Tibial nerve (tissue), 4 donors: Measurements from ENCODE around the gene HOXD10. TPM values are rescaled to one million over a fixed set of nuclear protein-coding genes. Genes with fewer than 3 reads are reported as not detected.

Experiments
- DNase-seq, 2 donors: peaks; one replicate each; pipeline ENCODE4 v3.0.0-alpha.2; 2019; ENCODE audit warnings: low spot score in 2 of 2
- H3K27ac ChIP-seq, 4 donors: fragments of 200-600 bp; sonication (generic) in 3 of 4; one replicate each; pipeline ENCODE4 v1.5.1; 2017 to 2019; ENCODE audit warnings: mild to moderate bottlenecking in 1 of 4
- H3K27me3 ChIP-seq, 2 donors: fragments of 200-600 bp; sonication (generic) in 1 of 2; one replicate each; pipeline versions ENCODE4 v1.5.1 to v1.6.0; 2017 to 2019
- H3K36me3 ChIP-seq, 3 donors: fragments of 200-600 bp; sonication (generic); one replicate each; pipeline ENCODE4 v1.5.1; 2018 to 2019
- H3K4me1 ChIP-seq, 4 donors: fragments of 200-600 bp; sonication (generic) in 3 of 4; one replicate each; pipeline ENCODE4 v1.5.1; 2017 to 2019
- H3K4me3 ChIP-seq, 4 donors: fragments of 200-600 bp; sonication (generic) in 3 of 4; one replicate each; pipeline ENCODE4 v1.5.1; 2017 to 2019; ENCODE audit warnings: mild to moderate bottlenecking in 1 of 4, moderate library complexity in 1 of 4
- H3K9me3 ChIP-seq, 4 donors: fragments of 200-600 bp; sonication (generic) in 3 of 4; one replicate each; pipeline ENCODE4 v1.5.1; 2017 to 2019
- CTCF ChIP-seq, 5 experiments: fragments of 200-600 bp in 3 of 5; fragments of 450-650 bp in 2 of 5; sonication (generic) in 3 of 5; IDR thresholded peaks; one replicate each; pipeline ENCODE4 v1.5.1; 2016 to 2019; ENCODE audit warnings: antibody characterized with exemption in 5 of 5, mild to moderate bottlenecking in 3 of 5, moderate library complexity in 2 of 5
- EP300 ChIP-seq, 2 donors: sonication (generic); formaldehyde crosslinking; IDR thresholded peaks; one replicate each; pipeline ENCODE4 v1.6.1; 2017; ENCODE audit warnings: antibody characterized with exemption in 2 of 2, mild to moderate bottlenecking in 1 of 2
- POLR2A ChIP-seq, 2 donors: fragments of 450-650 bp; IDR thresholded peaks; one replicate each; pipeline ENCODE4 v1.6.1; 2017; ENCODE audit warnings: antibody characterized with exemption in 2 of 2, mild to moderate bottlenecking in 2 of 2, moderate library complexity in 2 of 2
- WGBS, 2 donors: methylation state at CpG; one replicate each; pipeline ENCODE4 v1.1.5; 2018; 5-methylcytosine and 5-hydroxymethylcytosine counted together
- total RNA-seq, 4 donors: library from RNA; depleted of rRNA; stranded (reverse); fragments of >200 nt; gene quantifications; one replicate each; pipeline ENCODE4 v1.1.0, GENCODE V29; 2016

The HOXD10 gene
- 1 to 10 TPM in 2 of 4 donors, under 1 TPM in 2; 0.39 to 2.1 (median 1.1) TPM for total RNA-seq

- Histone ChIP-seq H3K4me3 (peak within 1 kb of the TSS in 1 of 4 donors; percentile 29), H3K27me3 (peaks cover 3 to 100% of the 10 kb centered on the region in 2 donors), H3K4me1 (peaks cover 0 to 21% (median 0%) of the 10 kb centered on the region in 4 donors), H3K27ac (peak within 1 kb of the TSS in 1 of 4 donors; percentile 16), H3K9me3 (no peaks in the 10 kb centered on the region), H3K36me3 (no peaks in the 10 kb centered on the region)
- DNase-seq, result no peak
- WGBS, 2 donors, result 7% methylated on average over 61 to 62 of the region's 66 CpGs
- TF ChIP-seq POLR2A (IDR thresholded peaks at IDR 0.05) (no peak), CTCF (IDR thresholded peaks at IDR 0.05) (peak in 3 of 5 experiments; percentile 9 to 40 (median 15)), EP300 (IDR thresholded peaks at IDR 0.05) (peak in 1 of 2 donors; percentile 8)
Measured at GRCh38 chr2:176115883-176116813, at the start of gene HOXD10. Gene HOXD10, plus strand, starts transcription at chr2:176116778. Its CDS starts 56 bp downstream, at chr2:176116834.

- WGBS, 2 donors, result 10% methylated on average over 19 to 38 of the region's 38 CpGs
- no peak for DNase-seq
- H3K9me3 ChIP-seq, result no peaks in the 10 kb centered on the region
- no peaks in the 10 kb centered on the region for H3K36me3 ChIP-seq
- TF ChIP-seq CTCF (IDR thresholded peaks at IDR 0.05), result no peak
- TF ChIP-seq POLR2A (IDR thresholded peaks at IDR 0.05), result no peak
- TF ChIP-seq EP300 (IDR thresholded peaks at IDR 0.05), result no peak
- peaks cover 0 to 97% of the 10 kb centered on the region in 2 donors for H3K27me3 ChIP-seq
- H3K27ac ChIP-seq, result no peak overlapping the region
- peaks cover 0 to 36% (median 12%) of the 10 kb centered on the region in 4 donors for H3K4me1 ChIP-seq
- H3K4me3 ChIP-seq, result peak overlapping the region in 2 of 4 donors; percentile 30 to 42
Measured at GRCh38 chr2:176067589-176068418, 48.8 kb upstream of the HOXD10 start.

GRCh38 chr2:176068419-176068832, 48.2 kb upstream of the HOXD10 start:
- Histone ChIP-seq H3K27ac (no peak overlapping the region), H3K9me3 (no peaks in the 10 kb centered on the region), H3K27me3 (peaks cover 0 to 97% of the 10 kb centered on the region in 2 donors), H3K4me3 (no peak overlapping the region), H3K4me1 (peaks cover 0 to 42% (median 12%) of the 10 kb centered on the region in 4 donors), H3K36me3 (no peaks in the 10 kb centered on the region)
- TF ChIP-seq EP300 (IDR thresholded peaks at IDR 0.05), result no peak
- no peak for TF ChIP-seq CTCF (IDR thresholded peaks at IDR 0.05)
- no peak for DNase-seq
- 6 to 10% methylated on average over 28 to 29 of the region's 30 CpGs for WGBS, 2 donors

- H3K4me1 ChIP-seq, result peaks cover 0 to 43% (median 12%) of the 10 kb centered on the region in 4 donors
- H3K4me3 ChIP-seq, result no peak overlapping the region
- no peaks in the 10 kb centered on the region for H3K9me3 ChIP-seq
- no peak overlapping the region for H3K27ac ChIP-seq
- DNase-seq, result no peak
- TF ChIP-seq EP300 (IDR thresholded peaks at IDR 0.05), result no peak
- no peak for TF ChIP-seq POLR2A (IDR thresholded peaks at IDR 0.05)
- TF ChIP-seq CTCF (IDR thresholded peaks at IDR 0.05), result no peak
- H3K36me3 ChIP-seq, result no peaks in the 10 kb centered on the region
- peaks cover 0 to 100% of the 10 kb centered on the region in 2 donors for H3K27me3 ChIP-seq
- WGBS, 2 donors, result 10 to 15% methylated on average over 45 to 58 of the region's 58 CpGs
Measured at GRCh38 chr2:176071330-176072291, 45.0 kb upstream of the HOXD10 start.
